Breast epithelium (tissue), 3 donors: ENCODE results near the gene CPSF3.

ENCODE experiments used
- CTCF ChIP-seq, 3 donors: fragments of 450-650 bp; IDR thresholded peaks; one replicate each; pipeline ENCODE4 v1.5.1; 2016 to 2017; ENCODE audit warnings: antibody characterized with exemption in 3 of 3, mild to moderate bottlenecking in 3 of 3, moderate library complexity in 3 of 3
- POLR2AphosphoS5 ChIP-seq, 3 donors: sonication (generic); formaldehyde crosslinking; IDR thresholded peaks; one replicate each; pipeline ENCODE4 v1.6.1; 2017; ENCODE audit warnings: antibody characterized with exemption in 3 of 3

- TF ChIP-seq CTCF (IDR thresholded peaks at IDR 0.05) (no peak), POLR2AphosphoS5 (IDR thresholded peaks at IDR 0.05) (no peak)
These were observed 3.0 kb upstream of the CPSF3 start for GRCh38 chr2:9420495-9420894.
